K562 (cell line): ENCODE data around the gene MICAL1. TPM values are rescaled to one million over a fixed set of nuclear protein-coding genes. Genes with fewer than 3 reads are reported as not detected.

Source experiments
- ATF4 ChIP-seq: fragments of 450-650 bp; formaldehyde crosslinking; IDR thresholded peaks from 2 replicates; pipeline ENCODE4 v1.4.0; 2022; ENCODE audit warnings: mild to moderate bottlenecking, moderate library complexity
- BMI1 ChIP-seq: fragments of 150-350 bp; IDR thresholded peaks from 2 replicates; pipeline ENCODE4 v1.6.1; 2014; ENCODE audit warnings: low read length
- CSDE1 ChIP-seq, 2 experiments: fragments of 450-650 bp; IDR thresholded peaks; 2 replicates each; pipeline ENCODE4 v1.6.1; 2016; ENCODE audit warnings: mild to moderate bottlenecking in 1 of 2
- ETV6 ChIP-seq, 3 experiments: fragments of 150-350 bp in 1 of 3; sonication (generic) in 1 of 3; formaldehyde crosslinking in 1 of 3; IDR thresholded peaks; 2 replicates each; pipeline versions ENCODE4 v1.6.1 to v1.8.0; 2014 to 2022; ENCODE audit warnings: borderline replicate concordance in 2 of 3, low read depth in 2 of 3, antibody characterized with exemption in 1 of 3, low read length in 1 of 3, mild to moderate bottlenecking in 1 of 3, missing genetic modification reagents in 1 of 3
- FOXP1 ChIP-seq: sonication (generic); formaldehyde crosslinking; IDR thresholded peaks from 2 replicates; pipeline ENCODE4 v1.8.0; 2022; ENCODE audit warnings: mild to moderate bottlenecking, missing genetic modification reagents
- MCM3 ChIP-seq: fragments of 450-650 bp; IDR thresholded peaks from 2 replicates; pipeline ENCODE4 v1.6.1; 2016
- PML ChIP-seq: IDR thresholded peaks from 2 replicates; pipeline ENCODE4 v1.6.1; 2012; ENCODE audit warnings: low read length, inconsistent platforms
- POLR2B ChIP-seq: fragments of 450-650 bp; IDR thresholded peaks from 2 replicates; pipeline ENCODE4 v1.6.1; 2018; ENCODE audit warnings: low read depth; ENCODE audit not compliant: partially characterized antibody
- RBM22 ChIP-seq: fragments of 200-400 bp; formaldehyde crosslinking; IDR thresholded peaks from 2 replicates; pipeline ENCODE4 v1.6.1; 2018; ENCODE audit warnings: low read length, low read depth; ENCODE audit not compliant: poor library complexity, severe bottlenecking
- SMARCA5 ChIP-seq: fragments of 450-650 bp; IDR thresholded peaks from 2 replicates; pipeline ENCODE4 v1.6.1; 2016
- STAG1 ChIP-seq: sonication (generic); formaldehyde crosslinking; IDR thresholded peaks from 2 replicates; pipeline ENCODE4 v1.5.0; 2020; ENCODE audit warnings: missing genetic modification reagents, borderline replicate concordance
- TARDBP ChIP-seq: fragments of 450-650 bp; IDR thresholded peaks from 2 replicates; pipeline ENCODE4 v1.6.1; 2016
- TCFL5 ChIP-seq: fragments of 250-450 bp; sonication (Bioruptor Pico); conservative IDR thresholded peaks from 2 replicates; pipeline ENCODE4 v1.6.1; 2021; ENCODE audit warnings: mild to moderate bottlenecking, moderate library complexity, matching md5 sums
- U2AF2 ChIP-seq: fragments of 200-400 bp; formaldehyde crosslinking; optimal IDR thresholded peaks from 2 replicates; pipeline ENCODE3; 2017; ENCODE audit warnings: low read depth, mild to moderate bottlenecking, low read length
- ZBTB17 ChIP-seq: fragments of 450-650 bp; formaldehyde crosslinking; IDR thresholded peaks from 2 replicates; pipeline ENCODE4 v1.4.0; 2020; ENCODE audit warnings: mild to moderate bottlenecking
- ZFP1 ChIP-seq: fragments of 450-650 bp; formaldehyde crosslinking; IDR thresholded peaks from 2 replicates; pipeline ENCODE4 v1.4.0; 2020; ENCODE audit warnings: mild to moderate bottlenecking, mixed read lengths
- ZNF253 ChIP-seq: fragments of 250-450 bp; sonication (Bioruptor Pico); conservative IDR thresholded peaks from 2 replicates; pipeline ENCODE4 v1.6.1; 2021; ENCODE audit warnings: mild to moderate bottlenecking
- polyA plus RNA-seq, 8 experiments: library from polyadenylated mRNA; depleted of rRNA in 4 of 8; stranded (reverse) in 5 of 8; unstranded in 3 of 8; fragments of >200 nt; fragmentation: Nextera tagmentation in 2 of 8; fragmentation: Illumina TruSeq in 1 of 8; extraction: Ambion mirVana in 2 of 8; extraction: Trizol in 1 of 8; gene quantifications; 2 replicates each; pipeline versions ENCODE4 v1.2.1 to v1.2.3, GENCODE V29; 2011 to 2014; ENCODE audit warnings: inconsistent platforms in 1 of 8, missing spikeins in 1 of 8
- total RNA-seq, 7 experiments: library from RNA; depleted of rRNA in 6 of 7; stranded (reverse); fragments of >200 nt in 6 of 7; fragmentation: Illumina TruSeq in 2 of 7; extraction: Trizol in 2 of 7; gene quantifications; 2 replicates each; pipeline versions ENCODE4 v1.2.1 to v1.2.3, GENCODE V29; 2011 to 2021; ENCODE audit warnings: low replicate concordance in 1 of 7
- TF ChIP-seq, protein P1 (sequence below): fragments of 250-450 bp; sonication (Bioruptor Pico); IDR thresholded peaks from 2 replicates; pipeline ENCODE4 v1.4.0; 2020; ENCODE audit warnings: borderline replicate concordance
- TF ChIP-seq, protein P2 (sequence below): fragments of 250-450 bp; sonication (Bioruptor Pico); IDR thresholded peaks from 2 replicates; pipeline ENCODE4 v1.5.0; 2022; ENCODE audit warnings: mild to moderate bottlenecking
- TF ChIP-seq, protein P3 (sequence below): IDR thresholded peaks from 3 replicates; pipeline ENCODE4 v1.6.1; 2011; ENCODE audit warnings: borderline replicate concordance, mild to moderate bottlenecking; ENCODE audit not compliant: insufficient read length, insufficient read depth
- TF ChIP-seq, protein P4 (sequence below), 3 experiments: fragments of 200-800 bp in 1 of 3; sonication (Bioruptor generic) in 1 of 3; sonication (generic) in 1 of 3; formaldehyde crosslinking in 1 of 3; IDR thresholded peaks; 2 replicates each; pipeline versions ENCODE4 v1.6.1 to v1.8.0; 2016 to 2022; ENCODE audit warnings: mild to moderate bottlenecking in 2 of 3, missing compliant biosample characterization in 2 of 3, missing genetic modification characterization in 2 of 3, missing genetic modification reagents in 1 of 3

MICAL1 gene
- total and polyA plus RNA-seq, 9 of the 15 experiments (the other 6 are each of a cell fraction or from before 2014, with no cell fraction given): 0.07 to 15.2 (median 7.0) TPM

GRCh38 chr6:109440331-109441068 lies 15.1 kb downstream of the MICAL1 start, which contains the start of the genes PPIL6 and SMPD2 (continued):
- TF ChIP-seq, protein P1, sequence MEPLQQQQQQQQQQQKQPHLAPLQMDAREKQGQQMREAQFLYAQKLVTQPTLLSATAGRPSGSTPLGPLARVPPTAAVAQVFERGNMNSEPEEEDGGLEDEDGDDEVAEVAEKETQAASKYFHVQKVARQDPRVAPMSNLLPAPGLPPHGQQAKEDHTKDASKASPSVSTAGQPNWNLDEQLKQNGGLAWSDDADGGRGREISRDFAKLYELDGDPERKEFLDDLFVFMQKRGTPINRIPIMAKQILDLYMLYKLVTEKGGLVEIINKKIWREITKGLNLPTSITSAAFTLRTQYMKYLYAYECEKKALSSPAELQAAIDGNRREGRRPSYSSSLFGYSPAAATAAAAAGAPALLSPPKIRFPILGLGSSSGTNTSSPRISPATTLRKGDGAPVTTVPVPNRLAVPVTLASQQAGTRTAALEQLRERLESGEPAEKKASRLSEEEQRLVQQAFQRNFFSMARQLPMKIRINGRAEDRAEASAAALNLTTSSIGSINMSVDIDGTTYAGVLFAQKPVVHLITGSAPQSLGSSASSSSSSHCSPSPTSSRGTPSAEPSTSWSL: no peak
- TF ChIP-seq STAG1 (CRISPR knock-in tag): 0 out of 2 replicates have a peak, but pooled peaks have one; percentile 8
- TF ChIP-seq PML: no peak
- TF ChIP-seq FOXP1: peak; percentile 78; the same call in 1 of the 2 replicates
- peak; percentile 23 for TF ChIP-seq RBM22
- TF ChIP-seq, protein P2, sequence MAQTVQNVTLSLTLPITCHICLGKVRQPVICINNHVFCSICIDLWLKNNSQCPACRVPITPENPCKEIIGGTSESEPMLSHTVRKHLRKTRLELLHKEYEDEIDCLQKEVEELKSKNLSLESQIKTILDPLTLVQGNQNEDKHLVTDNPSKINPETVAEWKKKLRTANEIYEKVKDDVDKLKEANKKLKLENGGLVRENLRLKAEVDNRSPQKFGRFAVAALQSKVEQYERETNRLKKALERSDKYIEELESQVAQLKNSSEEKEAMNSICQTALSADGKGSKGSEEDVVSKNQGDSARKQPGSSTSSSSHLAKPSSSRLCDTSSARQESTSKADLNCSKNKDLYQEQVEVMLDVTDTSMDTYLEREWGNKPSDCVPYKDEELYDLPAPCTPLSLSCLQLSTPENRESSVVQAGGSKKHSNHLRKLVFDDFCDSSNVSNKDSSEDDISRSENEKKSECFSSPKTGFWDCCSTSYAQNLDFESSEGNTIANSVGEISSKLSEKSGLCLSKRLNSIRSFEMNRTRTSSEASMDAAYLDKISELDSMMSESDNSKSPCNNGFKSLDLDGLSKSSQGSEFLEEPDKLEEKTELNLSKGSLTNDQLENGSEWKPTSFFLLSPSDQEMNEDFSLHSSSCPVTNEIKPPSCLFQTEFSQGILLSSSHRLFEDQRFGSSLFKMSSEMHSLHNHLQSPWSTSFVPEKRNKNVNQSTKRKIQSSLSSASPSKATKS (CRISPR knock-in tag): no peak
- no peak for TF ChIP-seq CSDE1 (IDR thresholded peaks at IDR 0.05)
- TF ChIP-seq ZNF253 (CRISPR knock-in tag): no peak
- no peak for TF ChIP-seq POLR2B
- no peak for TF ChIP-seq U2AF2
- no peak for TF ChIP-seq SMARCA5
- TF ChIP-seq ZBTB17 (CRISPR knock-in tag): no peak
- no peak for TF ChIP-seq MCM3
- TF ChIP-seq ETV6 (IDR thresholded peaks at IDR 0.05; ENCODE audit: borderline replicate concordance in 1 of 2, low read depth in 2 of 2, low read length in 1 of 2): no peak
- TF ChIP-seq ETV6 (CRISPR knock-in tag; IDR thresholded peaks at IDR 0.05; ENCODE audit: borderline replicate concordance): peak; percentile 78
- peak; percentile 78 for TF ChIP-seq ATF4 (CRISPR knock-in tag)
- TF ChIP-seq ZFP1 (CRISPR knock-in tag): no peak
- TF ChIP-seq TARDBP: peak; percentile 55; the same call in 1 of the 2 replicates
- TF ChIP-seq, protein P3, sequence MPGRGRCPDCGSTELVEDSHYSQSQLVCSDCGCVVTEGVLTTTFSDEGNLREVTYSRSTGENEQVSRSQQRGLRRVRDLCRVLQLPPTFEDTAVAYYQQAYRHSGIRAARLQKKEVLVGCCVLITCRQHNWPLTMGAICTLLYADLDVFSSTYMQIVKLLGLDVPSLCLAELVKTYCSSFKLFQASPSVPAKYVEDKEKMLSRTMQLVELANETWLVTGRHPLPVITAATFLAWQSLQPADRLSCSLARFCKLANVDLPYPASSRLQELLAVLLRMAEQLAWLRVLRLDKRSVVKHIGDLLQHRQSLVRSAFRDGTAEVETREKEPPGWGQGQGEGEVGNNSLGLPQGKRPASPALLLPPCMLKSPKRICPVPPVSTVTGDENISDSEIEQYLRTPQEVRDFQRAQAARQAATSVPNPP: no peak
- no peak; the same call in 1 of the 2 replicates for TF ChIP-seq BMI1
- no peak for TF ChIP-seq TCFL5 (CRISPR knock-in tag)
- TF ChIP-seq, protein P4, sequence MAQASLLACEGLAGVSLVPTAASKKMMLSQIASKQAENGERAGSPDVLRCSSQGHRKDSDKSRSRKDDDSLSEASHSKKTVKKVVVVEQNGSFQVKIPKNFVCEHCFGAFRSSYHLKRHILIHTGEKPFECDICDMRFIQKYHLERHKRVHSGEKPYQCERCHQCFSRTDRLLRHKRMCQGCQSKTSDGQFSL (CRISPR knock-in tag; IDR thresholded peaks at IDR 0.05): no peak
- TF ChIP-seq, protein P4 (tag; IDR thresholded peaks at IDR 0.05): no peak
